ENCODE results near the gene DAPK1.

GRCh38 chr9:87702921-87703320 is 205.3 kb downstream of the DAPK1 start:
- TF ChIP-seq POLR2A (IDR thresholded peaks at IDR 0.05; ENCODE audit: low read length) (no peak), GATA1 (IDR thresholded peaks at IDR 0.05; ENCODE audit: low read depth, low read length) (no peak)

All from erythroblast (primary cell).